Activated T-cell treated with anti-CD3 and anti-CD28 coated beads, Interleukin-2, amount 50 U/mL, for 1 hour (primary cell): ENCODE results near the gene CLDND2.

Experiments used
- DNase-seq: peaks from one replicate; pipeline ENCODE4 v3.0.0-alpha.2; 2020

The CLDND2 gene

GRCh38 chr19:51352783-51353360 lies 15.9 kb downstream of the CLDND2 start:
- no peak for DNase-seq

- no peak for DNase-seq
Measured at GRCh38 chr19:51351266-51351990, 17.4 kb downstream of the CLDND2 start.

- no peak for DNase-seq
Measured at GRCh38 chr19:51347209-51347928, 21.4 kb downstream of the CLDND2 start.

GRCh38 chr19:51346742-51347141 lies 22.1 kb downstream of the CLDND2 start:
- no peak for DNase-seq

GRCh38 chr19:51345076-51345620 lies 23.7 kb downstream of the CLDND2 start:
- DNase-seq = no peak

- no peak for DNase-seq
Measured at GRCh38 chr19:51342631-51343569, 25.9 kb downstream of the CLDND2 start.

GRCh38 chr19:51341976-51342580 lies 26.7 kb downstream of the CLDND2 start, which contains the start of gene VSIG10L:
VSIG10L (minus strand) TSS chr19:51342139; CDS start chr19:51342124, 15 bp downstream.
- no peak for DNase-seq

- no peak for DNase-seq
Measured at GRCh38 chr19:51341066-51341465, 27.7 kb downstream of the CLDND2 start.

- DNase-seq = peak; percentile 85
Measured at GRCh38 chr19:51339687-51340656, 28.8 kb downstream of the CLDND2 start.

GRCh38 chr19:51339313-51339686 lies 29.5 kb downstream of the CLDND2 start:
- DNase-seq = no peak

GRCh38 chr19:51338563-51339312 lies 30.1 kb downstream of the CLDND2 start:
- peak; percentile 89 for DNase-seq

- DNase-seq = no peak
Measured at GRCh38 chr19:51337861-51338562, 30.8 kb downstream of the CLDND2 start.

- no peak for DNase-seq
Measured at GRCh38 chr19:51337141-51337860, 31.5 kb downstream of the CLDND2 start.

GRCh38 chr19:51333836-51334460 lies 34.9 kb downstream of the CLDND2 start:
- DNase-seq = no peak

GRCh38 chr19:51331716-51332115 lies 37.1 kb downstream of the CLDND2 start:
- DNase-seq = no peak

GRCh38 chr19:51331193-51331592 lies 37.6 kb downstream of the CLDND2 start:
- DNase-seq = no peak

- no peak for DNase-seq
Measured at GRCh38 chr19:51330366-51330765, 38.4 kb downstream of the CLDND2 start.

GRCh38 chr19:51329411-51329810 lies 39.4 kb downstream of the CLDND2 start:
- DNase-seq = no peak
